HG02571 (cell line): ENCODE data around the gene ROBO3.

ENCODE experiments used
- ATAC-seq: cut with Tn5 transposase; IDR thresholded peaks from one replicate; pipeline ENCODE4 v1.9.1; 2021; ENCODE audit warnings: mild to moderate bottlenecking, moderate library complexity; ENCODE audit not compliant: unreplicated experiment

ROBO3 gene

DNA sequence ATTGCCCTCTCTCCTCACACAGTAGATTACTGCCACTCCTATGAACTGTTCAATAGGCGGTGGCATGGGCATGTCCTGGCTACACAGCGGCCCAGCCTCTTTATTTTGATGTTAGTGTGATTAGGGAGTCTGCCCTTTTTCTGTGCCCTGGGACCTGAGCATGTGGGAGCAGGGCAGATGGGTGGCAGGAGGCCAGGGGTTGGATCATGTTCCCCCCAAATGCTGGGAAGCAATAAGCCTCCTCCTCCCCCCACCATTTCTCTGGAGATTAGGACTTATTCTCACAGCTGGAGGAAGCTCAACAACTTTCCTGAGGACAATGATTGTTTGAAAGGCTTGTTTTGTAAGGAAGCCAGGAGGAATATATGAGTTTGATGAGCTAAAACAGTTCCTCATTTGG lies 54.7 kb downstream of the ROBO3 start:
- ATAC-seq: no peak

- ATAC-seq: no peak
Observed at GRCh38 chr11:124920356-124920755, 55.1 kb downstream of the ROBO3 start.

- no peak for ATAC-seq
Observed at GRCh38 chr11:124920870-124921609, 55.8 kb downstream of the ROBO3 start.

- ATAC-seq: no peak
Observed at GRCh38 chr11:124922831-124923230, 57.6 kb downstream of the ROBO3 start.

DNA sequence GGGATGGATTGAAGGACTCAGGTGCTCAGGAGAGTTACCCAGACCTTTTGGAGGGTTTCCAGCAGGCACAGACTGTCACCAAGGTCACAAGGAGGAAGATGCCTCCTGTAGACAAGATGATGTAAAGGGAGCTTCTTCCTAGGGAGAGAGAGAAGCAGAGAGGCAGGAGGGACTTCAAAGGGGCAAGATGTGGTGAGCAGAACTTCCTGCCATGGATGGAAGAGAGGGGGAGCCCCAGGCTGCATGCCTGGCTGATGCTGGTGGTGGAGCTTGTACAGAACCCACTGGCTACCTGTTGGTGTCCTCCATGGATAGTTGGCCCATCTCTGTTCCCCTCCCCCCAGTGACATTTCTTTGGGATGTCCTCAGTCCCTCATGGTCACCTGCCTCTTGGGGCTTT lies 58.1 kb downstream of the ROBO3 start:
- no peak for ATAC-seq

DNA sequence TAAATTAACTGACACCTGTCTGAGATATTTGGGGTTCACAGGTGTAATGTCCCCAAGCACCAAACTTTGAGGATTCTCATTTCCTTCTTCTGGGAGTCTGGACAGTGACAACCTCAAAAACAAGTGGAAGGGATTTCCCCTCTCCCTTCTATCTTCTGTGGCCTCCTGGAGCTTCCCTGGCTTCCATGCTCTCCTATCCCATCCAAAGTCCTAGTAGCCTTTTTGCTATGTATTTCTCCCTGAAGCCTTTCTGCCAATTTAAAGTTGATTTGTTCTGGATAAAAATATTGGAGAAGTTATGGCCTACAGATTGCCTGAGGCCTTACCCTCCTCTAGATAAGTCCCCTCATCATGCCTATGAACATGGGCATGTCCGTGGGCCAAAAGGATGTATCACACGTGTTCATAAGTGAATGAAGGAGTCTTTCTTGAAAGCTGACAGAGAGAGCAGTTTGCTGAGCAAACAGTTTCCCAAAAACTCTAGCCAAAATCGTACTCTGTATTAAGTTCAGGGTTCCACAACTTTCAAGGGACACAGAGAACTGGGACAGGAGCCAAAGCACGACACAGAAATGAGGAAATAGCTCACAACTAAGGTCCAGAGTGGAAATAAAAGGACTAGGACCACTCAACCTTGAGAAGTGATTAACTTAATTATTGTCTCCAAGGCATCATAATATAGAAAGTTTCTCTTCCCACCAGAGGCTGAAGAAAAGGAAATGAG lies 63.9 kb downstream of the ROBO3 start:
- ATAC-seq: no peak

GRCh38 chr11:124930799-124931198 lies 65.6 kb downstream of the ROBO3 start:
- ATAC-seq: no peak
